Trophoblast cell (in vitro differentiated cells and primary cell): ENCODE data around the gene KCNMA1.

Source experiments
- DNase-seq, 2 donors: peaks; one replicate each; pipeline ENCODE4 v3.0.0-alpha.2; 2016
- H2AFZ ChIP-seq: 2 replicates; pipeline ENCODE4 v1.6.1; 2013; ENCODE audit warnings: low read length, moderate library complexity, mild to moderate bottlenecking; ENCODE audit not compliant: insufficient read depth, poor library complexity
- H2AK5ac ChIP-seq: 2 replicates; pipeline ENCODE4 v1.6.1; 2013; ENCODE audit warnings: mild to moderate bottlenecking, low read length
- H2BK120ac ChIP-seq: 2 replicates; pipeline ENCODE4 v1.6.1; 2013; ENCODE audit warnings: low read length, mild to moderate bottlenecking, moderate library complexity; ENCODE audit not compliant: insufficient read depth, poor library complexity
- H2BK12ac ChIP-seq: 2 replicates; pipeline ENCODE4 v1.6.1; 2013; ENCODE audit warnings: mild to moderate bottlenecking, low read length, moderate library complexity
- H2BK5ac ChIP-seq: 2 replicates; pipeline ENCODE4 v1.6.1; 2013; ENCODE audit warnings: low read length, low read depth, moderate library complexity, mild to moderate bottlenecking; ENCODE audit not compliant: poor library complexity
- H3K14ac ChIP-seq: 2 replicates; pipeline ENCODE4 v1.6.1; 2013; ENCODE audit warnings: mild to moderate bottlenecking, low read length
- H3K18ac ChIP-seq: 2 replicates; pipeline ENCODE4 v1.6.1; 2013; ENCODE audit warnings: mild to moderate bottlenecking, low read length
- H3K23ac ChIP-seq: 2 replicates; pipeline ENCODE4 v1.6.1; 2013; ENCODE audit warnings: low read length
- H3K27ac ChIP-seq: 2 replicates; pipeline ENCODE4 v1.5.1; 2013; ENCODE audit warnings: low read depth, mild to moderate bottlenecking, inconsistent platforms, low read length, moderate library complexity
- H3K27me3 ChIP-seq: 2 replicates; pipeline ENCODE4 v1.6.1; 2013; ENCODE audit warnings: inconsistent platforms, mild to moderate bottlenecking, low read length, moderate library complexity; ENCODE audit not compliant: insufficient read depth
- H3K36me3 ChIP-seq, 2 experiments: 1 replicate in 1 of 2; 2 replicates in 1 of 2; pipeline ENCODE4 v1.6.1; 2013; ENCODE audit warnings: low read length in 2 of 2, mild to moderate bottlenecking in 2 of 2, moderate library complexity in 1 of 2; ENCODE audit not compliant: insufficient read depth in 2 of 2, control insufficient read depth in 1 of 2
- H3K4ac ChIP-seq: 2 replicates; pipeline ENCODE4 v1.6.1; 2013; ENCODE audit warnings: low read depth, mild to moderate bottlenecking, low read length, moderate library complexity
- H3K4me1 ChIP-seq, 2 experiments: 1 replicate in 1 of 2; 2 replicates in 1 of 2; pipeline ENCODE4 v1.6.1; 2013; ENCODE audit warnings: low read length in 2 of 2, mild to moderate bottlenecking in 2 of 2, moderate library complexity in 1 of 2; ENCODE audit not compliant: insufficient read depth in 2 of 2, control insufficient read depth in 1 of 2
- H3K4me2 ChIP-seq: 2 replicates; pipeline ENCODE4 v1.6.1; 2013; ENCODE audit warnings: inconsistent platforms, mild to moderate bottlenecking, low read length, moderate library complexity
- H3K4me3 ChIP-seq: 2 replicates; pipeline ENCODE4 v1.5.1; 2013; ENCODE audit warnings: mild to moderate bottlenecking, low read depth, low read length, inconsistent platforms
- H3K79me1 ChIP-seq: one replicate; pipeline ENCODE4 v1.6.1; 2013; ENCODE audit warnings: low read length
- H3K79me2 ChIP-seq: 2 replicates; pipeline ENCODE4 v1.6.1; 2013; ENCODE audit warnings: low read length, mild to moderate bottlenecking; ENCODE audit not compliant: control insufficient read depth, insufficient read depth, poor library complexity
- H3K9ac ChIP-seq: 2 replicates; pipeline ENCODE4 v1.6.1; 2013; ENCODE audit warnings: mild to moderate bottlenecking, low read length
- H3K9me3 ChIP-seq: 2 replicates; pipeline ENCODE4 v1.6.1; 2013; ENCODE audit warnings: low read depth, mild to moderate bottlenecking, control low read depth, inconsistent platforms, low read length; ENCODE audit not compliant: insufficient read depth
- H4K12ac ChIP-seq: 2 replicates; pipeline ENCODE4 v1.6.1; 2013; ENCODE audit warnings: low read depth, mild to moderate bottlenecking, low read length, moderate library complexity
- H4K8ac ChIP-seq: 2 replicates; pipeline ENCODE4 v1.6.1; 2013; ENCODE audit warnings: low read depth, mild to moderate bottlenecking, low read length, moderate library complexity
- H4K91ac ChIP-seq: one replicate; pipeline ENCODE4 v1.6.1; 2013; ENCODE audit warnings: low read depth, mild to moderate bottlenecking, low read length, moderate library complexity
- whole genome bisulfite sequencing: extraction: QIAGEN DNeasy Blood & Tissue Kit; methylation state at CpG from one replicate; pipeline ENCODE4 v1.1.7; 2013; ENCODE audit warnings: missing lambda C conversion rate; ENCODE audit not compliant: insufficient read length, insufficient coverage; ENCODE audit errors: extremely low coverage; 5-methylcytosine and 5-hydroxymethylcytosine counted together

Gene KCNMA1

GRCh38 chr10:77034240-77034639 lies 603.4 kb downstream of the KCNMA1 start:
- no peak overlapping the region for H3K4me3 ChIP-seq
- no peaks in the 10 kb centered on the region for H3K79me2 ChIP-seq
- H2AFZ ChIP-seq, result no peak overlapping the region
- no peak overlapping the region for H4K91ac ChIP-seq
- H3K27me3 ChIP-seq, result no peaks in the 10 kb centered on the region
- no peak overlapping the region for H2BK12ac ChIP-seq
- no peak overlapping the region for H2BK120ac ChIP-seq
- no peak overlapping the region for H4K8ac ChIP-seq
- DNase-seq, result no peak
- H3K23ac ChIP-seq, result no peak overlapping the region
- H3K4ac ChIP-seq, result no peak overlapping the region
- no peaks in the 10 kb centered on the region for H3K9me3 ChIP-seq
- no peak overlapping the region for H2BK5ac ChIP-seq
- no peak overlapping the region for H3K9ac ChIP-seq
- H3K18ac ChIP-seq, result no peak overlapping the region
- no CpG with 5 or more reads among the region's 4 CpGs for WGBS
- H3K27ac ChIP-seq, result no peak overlapping the region
- H3K4me1 ChIP-seq, result no peaks in the 10 kb centered on the region
- H3K14ac ChIP-seq, result no peak overlapping the region
- no peak overlapping the region for H4K12ac ChIP-seq
- no peak overlapping the region for H2AK5ac ChIP-seq
- peaks cover 2% of the 10 kb centered on the region in 2 experiments for H3K36me3 ChIP-seq
- H3K79me1 ChIP-seq, result no peaks in the 10 kb centered on the region
- H3K4me2 ChIP-seq, result no peak overlapping the region

- Histone ChIP-seq H3K4me1 (peaks cover 0 to 5% of the 10 kb centered on the region in 2 experiments), H3K9ac (no peak overlapping the region), H3K4me3 (no peak overlapping the region), H3K4ac (no peak overlapping the region), H2BK120ac (no peak overlapping the region), H4K12ac (no peak overlapping the region), H2AFZ (no peak overlapping the region), H3K23ac (no peak overlapping the region), H3K27ac (no peak overlapping the region), H3K36me3 (peaks cover 2 to 6% of the 10 kb centered on the region in 2 experiments), H3K27me3 (no peaks in the 10 kb centered on the region), H4K91ac (no peak overlapping the region), H2BK12ac (no peak overlapping the region), H4K8ac (no peak overlapping the region), H3K79me2 (no peaks in the 10 kb centered on the region), H2BK5ac (no peak overlapping the region), H2AK5ac (no peak overlapping the region), H3K9me3 (peaks cover 1% of the 10 kb centered on the region), H3K79me1 (no peaks in the 10 kb centered on the region), H3K14ac (no peak overlapping the region), H3K18ac (no peak overlapping the region), H3K4me2 (no peak overlapping the region)
- no CpG with 5 or more reads among the region's 1 CpG for WGBS
- no peak for DNase-seq
Observed at GRCh38 chr10:77032188-77032570, 605.4 kb downstream of the KCNMA1 start.

GRCh38 chr10:77031531-77032187 lies 605.9 kb downstream of the KCNMA1 start:
- no peak for DNase-seq
- Histone ChIP-seq H3K4me1 (peaks cover 0 to 5% of the 10 kb centered on the region in 2 experiments), H3K79me2 (no peaks in the 10 kb centered on the region), H3K18ac (no peak overlapping the region), H4K91ac (no peak overlapping the region), H4K8ac (no peak overlapping the region), H3K23ac (no peak overlapping the region), H2AFZ (no peak overlapping the region), H3K36me3 (peaks cover 2 to 6% of the 10 kb centered on the region in 2 experiments), H3K4me3 (no peak overlapping the region), H3K27ac (no peak overlapping the region), H2BK12ac (no peak overlapping the region), H2BK5ac (no peak overlapping the region), H3K9me3 (peaks cover 1% of the 10 kb centered on the region), H3K4ac (no peak overlapping the region), H3K4me2 (no peak overlapping the region), H4K12ac (no peak overlapping the region), H3K9ac (no peak overlapping the region), H3K79me1 (no peaks in the 10 kb centered on the region), H2BK120ac (no peak overlapping the region), H3K27me3 (no peaks in the 10 kb centered on the region), H2AK5ac (no peak overlapping the region), H3K14ac (no peak overlapping the region)
- WGBS, result no CpG with 5 or more reads among the region's 1 CpG

- Histone ChIP-seq H3K14ac (no peak overlapping the region), H3K9me3 (peaks cover 1% of the 10 kb centered on the region), H2AFZ (no peak overlapping the region), H3K4me3 (no peak overlapping the region), H3K23ac (no peak overlapping the region), H3K9ac (no peak overlapping the region), H3K27ac (no peak overlapping the region), H2AK5ac (no peak overlapping the region), H4K12ac (no peak overlapping the region), H3K79me2 (no peaks in the 10 kb centered on the region), H3K4ac (no peak overlapping the region), H2BK12ac (no peak overlapping the region), H3K27me3 (no peaks in the 10 kb centered on the region), H3K4me1 (peaks cover 0 to 5% of the 10 kb centered on the region in 2 experiments), H3K18ac (no peak overlapping the region), H2BK120ac (no peak overlapping the region), H4K8ac (no peak overlapping the region), H2BK5ac (no peak overlapping the region), H3K36me3 (peaks cover 2 to 6% of the 10 kb centered on the region in 2 experiments), H3K4me2 (no peak overlapping the region), H4K91ac (no peak overlapping the region), H3K79me1 (no peaks in the 10 kb centered on the region)
- WGBS, result no CpG with 5 or more reads among the region's 2 CpGs
- DNase-seq, result no peak
Observed at GRCh38 chr10:77030974-77031373, 606.6 kb downstream of the KCNMA1 start.
